ENCODE measurements around the gene RAMACL.
A peak's percentile ranks its signal among the peaks of the same experiment; 100 is the strongest.

Gene RAMACL

DNA sequence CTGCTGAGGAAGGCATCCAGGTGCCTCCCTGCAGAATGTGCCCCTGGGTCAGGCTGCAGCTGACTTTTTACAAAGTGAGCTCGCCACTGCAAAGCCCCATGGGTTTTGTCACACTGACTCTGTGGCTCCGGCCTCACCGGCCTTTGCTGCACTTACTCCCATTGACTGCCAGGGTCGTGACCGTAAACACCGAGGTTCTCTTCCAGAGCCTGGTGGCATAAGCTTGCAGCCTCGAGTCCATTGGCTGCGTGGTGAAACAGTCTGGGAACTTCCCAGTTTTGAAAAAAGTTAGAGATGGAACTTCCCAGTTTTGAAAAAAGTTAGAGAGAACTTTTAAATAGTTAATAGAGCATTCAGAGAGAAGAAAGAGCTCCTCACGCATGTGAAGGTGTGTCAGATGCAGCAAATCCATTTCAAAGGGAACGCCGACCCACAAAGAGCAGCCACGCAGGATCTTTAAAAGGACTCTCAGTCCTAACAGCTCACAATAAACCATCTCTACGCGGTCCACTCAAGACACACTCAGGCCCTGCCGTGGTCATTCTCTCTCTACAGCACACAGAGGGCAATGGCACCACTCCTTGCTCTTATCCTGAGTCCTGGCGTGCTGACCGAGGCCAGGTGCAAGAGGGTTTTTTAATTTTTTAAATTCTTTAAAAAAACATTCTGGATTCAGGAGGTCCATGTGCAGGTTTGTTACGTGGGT, 12.8 kb downstream of the RAMACL start:
- DNase-seq (ENCODE audit: low spot score): no peak

DNA sequence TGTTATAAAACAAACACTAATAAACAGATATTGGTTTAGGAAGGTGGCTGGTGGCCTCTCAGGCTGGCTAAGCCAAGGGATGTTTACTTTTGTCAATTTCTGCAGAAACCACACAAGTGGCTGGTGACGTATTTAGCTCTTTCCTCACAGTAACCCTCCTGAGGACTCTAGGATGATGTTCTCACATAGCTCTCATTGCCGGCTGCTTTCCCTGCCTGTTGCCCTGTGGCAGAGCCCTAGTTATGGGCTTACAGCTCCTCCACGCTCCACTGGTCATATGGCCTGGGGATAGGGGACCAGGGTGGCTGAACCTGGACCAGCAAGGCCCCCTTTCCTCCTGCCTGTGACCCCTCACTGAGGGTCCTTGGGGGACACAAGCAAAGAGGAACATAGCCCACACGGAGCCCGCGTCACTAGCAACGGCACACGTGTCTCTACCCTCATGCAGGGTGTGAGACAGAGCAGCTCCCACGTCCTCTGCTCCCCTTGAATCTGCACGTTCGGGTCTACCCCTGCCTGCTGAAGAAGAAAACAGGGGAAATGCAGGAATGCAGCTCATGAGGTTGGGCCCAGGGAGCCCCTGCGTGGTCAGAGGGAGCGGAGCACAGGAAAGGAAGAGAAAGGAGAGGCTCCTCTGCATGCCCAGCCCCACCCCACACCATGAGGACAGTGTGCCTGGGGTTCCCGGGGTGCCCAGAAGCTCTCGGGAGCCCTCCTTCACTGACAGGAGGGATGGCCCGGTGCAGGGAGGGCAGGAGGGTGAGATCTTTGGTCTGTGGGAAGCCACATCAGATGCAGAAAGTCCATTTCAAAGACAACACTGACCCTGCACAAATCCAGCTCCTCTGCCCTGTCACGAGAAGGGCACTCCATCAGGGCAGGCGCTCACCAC, 13.9 kb downstream of the RAMACL start:
- no peak for DNase-seq (ENCODE audit: low spot score)

DNA sequence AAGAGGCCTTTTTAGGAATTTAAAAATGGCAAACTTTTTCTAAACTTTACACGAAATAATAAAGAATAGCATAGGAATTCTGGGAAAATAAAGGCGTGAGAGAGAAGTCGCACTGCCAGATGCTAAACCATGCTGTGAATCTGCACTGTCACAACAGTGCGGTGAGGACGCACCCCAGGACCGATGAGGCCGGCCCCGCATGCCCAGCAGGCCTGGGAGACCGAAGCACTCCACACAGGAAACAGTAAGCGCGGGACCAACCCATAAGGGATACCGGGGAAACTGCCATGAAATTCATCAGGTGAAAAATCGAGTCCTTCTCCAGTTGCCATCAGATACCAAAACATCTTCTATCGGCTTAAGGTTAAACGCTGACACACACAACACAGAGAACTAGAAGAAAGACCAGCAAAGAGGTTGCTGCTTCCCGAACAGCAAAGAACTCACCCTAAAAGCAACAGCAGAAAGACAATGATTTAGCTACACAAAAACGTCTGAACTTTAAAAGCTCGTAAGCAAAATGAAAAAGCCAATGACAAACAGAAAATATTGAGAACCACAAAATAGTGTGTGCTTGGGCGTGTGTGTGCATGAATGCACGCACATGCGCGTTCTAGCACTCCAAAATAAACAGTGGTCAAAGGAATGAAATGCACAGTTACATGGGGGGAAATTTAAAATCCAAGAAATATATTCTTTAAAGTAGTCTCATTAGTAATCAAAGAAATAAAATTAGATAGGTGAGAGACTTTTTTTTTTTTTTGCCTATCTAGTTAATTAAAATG, 15.4 kb downstream of the RAMACL start:
- no peak for DNase-seq (ENCODE audit: low spot score)

DNA sequence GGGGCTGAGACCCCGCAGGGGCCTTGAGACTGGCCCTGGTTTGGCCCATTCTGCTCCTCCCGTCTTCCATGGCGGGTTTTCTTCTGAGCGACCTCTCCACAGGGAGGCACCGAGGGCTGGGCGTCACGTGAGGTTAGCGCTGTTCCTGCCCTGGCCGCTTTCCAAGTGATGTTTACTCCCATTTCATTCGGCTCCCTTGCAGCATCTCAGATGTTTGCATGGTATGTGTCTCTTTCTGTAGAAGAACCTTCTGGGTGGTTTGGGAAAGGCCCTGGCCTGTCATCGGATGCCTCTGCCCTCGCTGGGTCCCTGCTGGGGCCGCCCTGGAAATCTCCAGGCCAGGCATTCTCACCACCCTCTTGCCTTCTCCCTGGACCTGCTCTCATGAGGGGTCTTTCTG, 17.3 kb downstream of the RAMACL start:
- no peak for DNase-seq (ENCODE audit: low spot score)

GRCh38 chr6:166567813-166568212, 18.7 kb downstream of the RAMACL start:
- no peak for DNase-seq (ENCODE audit: low spot score)

- peak; percentile 19 for DNase-seq (ENCODE audit: low spot score)
Measured at GRCh38 chr6:166567107-166567506, 19.4 kb downstream of the RAMACL start.

DNA sequence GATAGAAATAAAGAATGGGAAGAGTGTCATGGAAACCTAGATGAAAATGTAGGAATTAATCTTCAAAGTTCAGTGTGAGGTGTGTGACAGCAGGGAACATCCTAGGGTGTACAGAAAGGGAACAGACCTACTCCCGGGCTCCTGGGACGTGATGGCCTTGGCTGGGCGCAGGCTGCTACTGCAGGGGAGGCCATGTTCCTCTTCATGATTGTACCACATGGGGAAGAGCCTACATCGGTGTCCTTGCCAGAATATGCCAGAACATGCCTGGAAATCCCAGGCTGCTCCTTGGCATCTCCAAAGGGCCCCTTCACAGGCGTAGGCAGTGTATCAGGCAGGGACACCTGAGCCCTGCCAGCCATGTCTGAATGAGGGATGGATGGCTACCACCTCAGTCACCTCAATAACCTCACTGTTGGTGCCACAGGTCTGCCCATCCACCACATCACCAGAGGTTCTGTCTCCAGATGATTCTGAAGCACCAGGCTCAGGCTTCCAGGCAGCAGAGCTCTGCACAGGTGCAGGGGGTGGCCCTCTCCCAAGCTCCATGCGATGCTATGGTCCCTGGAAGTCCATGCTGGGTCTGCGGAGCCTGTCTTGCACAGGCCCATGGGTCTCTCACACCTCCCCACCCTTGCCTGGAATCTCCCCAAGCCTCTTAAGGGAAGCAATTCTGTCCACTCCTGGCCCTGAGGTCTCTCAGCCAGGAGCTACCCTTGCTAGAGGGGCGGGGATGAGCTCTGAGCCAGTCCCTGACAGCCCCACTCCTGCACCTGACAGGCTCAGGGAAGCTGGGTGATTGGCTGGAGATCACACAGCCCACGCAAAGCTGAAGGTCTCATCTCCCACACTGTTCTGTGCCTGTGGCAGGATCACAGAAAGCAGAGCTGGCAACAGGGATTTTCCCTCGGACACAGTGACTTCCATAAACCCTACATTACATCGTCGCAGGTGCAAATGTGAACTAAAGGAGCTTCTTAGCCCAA, 20.2 kb downstream of the RAMACL start:
- DNase-seq (ENCODE audit: low spot score): no peak

DNA sequence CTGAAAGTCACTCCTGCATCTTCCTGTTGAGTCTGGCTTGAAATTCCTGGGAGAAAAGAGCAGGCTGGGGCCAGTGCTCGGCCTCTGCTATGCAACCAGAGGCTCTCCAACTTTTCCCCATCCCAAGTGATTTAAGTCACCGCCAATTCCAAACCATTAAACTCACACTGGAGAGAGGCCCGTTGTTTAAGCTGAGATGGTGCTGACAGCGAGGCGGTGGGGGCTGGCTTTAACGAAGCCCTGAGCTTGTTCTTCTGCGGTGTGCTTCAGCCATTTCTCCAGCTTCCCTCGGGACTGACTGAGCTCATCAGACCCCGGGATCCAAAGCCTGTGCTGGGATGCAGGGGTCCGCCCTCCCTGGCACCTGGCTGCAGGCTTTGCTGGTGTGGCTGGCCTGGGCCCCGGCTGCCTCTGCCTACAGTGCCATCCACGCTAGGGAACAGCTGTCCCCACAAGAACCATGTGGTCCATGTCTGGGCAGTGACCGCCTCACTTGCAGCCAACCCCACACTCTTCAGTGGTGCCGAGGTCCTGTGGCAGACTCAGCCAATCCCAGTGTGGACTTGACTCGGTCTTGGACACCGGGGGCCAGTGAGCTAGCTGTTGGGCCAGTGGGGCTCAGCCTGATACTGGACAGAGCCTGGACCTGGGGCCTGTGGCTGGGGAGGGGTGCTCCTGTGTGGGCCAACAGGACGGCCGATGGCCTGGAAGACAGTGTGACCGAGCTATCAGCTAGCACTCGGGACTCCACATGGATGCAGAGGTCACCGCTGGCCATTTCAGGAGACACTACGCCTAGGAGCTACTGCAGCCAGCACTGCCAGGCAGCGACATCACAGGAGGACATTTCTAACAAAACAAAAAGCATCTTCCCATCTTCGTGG, 21.2 kb downstream of the RAMACL start:
- DNase-seq (ENCODE audit: low spot score): no peak

DNA sequence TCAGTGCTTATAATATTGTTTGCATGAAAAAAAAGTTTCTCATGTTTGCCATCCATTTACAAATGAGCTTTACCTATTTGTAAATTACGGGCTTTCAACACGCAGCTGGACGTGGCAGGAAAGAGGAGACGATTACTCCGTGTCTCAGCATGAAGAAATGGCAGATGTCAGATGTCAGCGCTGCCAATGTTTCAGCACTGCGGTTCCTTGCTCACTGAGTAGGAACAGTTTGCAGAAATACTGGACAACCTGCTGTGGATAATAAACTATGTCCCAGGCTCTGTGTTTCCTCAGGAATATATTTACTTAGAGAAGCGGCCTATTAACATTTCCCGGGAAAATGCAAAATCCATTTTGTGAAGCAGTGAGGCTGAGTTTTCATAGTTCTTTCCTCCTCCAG, 22.7 kb downstream of the RAMACL start:
- no peak for DNase-seq (ENCODE audit: low spot score)

DNA sequence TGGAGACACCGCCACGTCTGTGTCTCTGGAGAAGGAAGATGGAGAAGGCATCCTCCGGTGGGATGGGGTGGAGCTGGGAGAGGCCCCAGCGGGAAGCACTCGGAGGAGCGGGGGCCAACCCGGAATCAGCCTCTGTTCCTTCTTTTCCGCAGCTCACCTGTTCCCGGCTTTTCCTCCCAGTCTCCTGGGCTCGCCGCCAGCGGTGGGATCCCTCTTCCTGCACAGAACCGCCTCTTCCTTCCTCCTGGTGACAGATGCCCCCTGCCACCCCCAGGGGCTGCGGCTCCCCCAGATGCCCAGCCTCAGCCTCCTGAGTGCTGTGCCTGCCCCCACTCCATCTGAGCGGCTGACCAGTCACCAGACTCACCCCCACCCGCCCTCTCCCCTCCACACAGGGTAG, 23.3 kb downstream of the RAMACL start:
- DNase-seq (ENCODE audit: low spot score): no peak

GRCh38 chr6:166562726-166563125, 23.8 kb downstream of the RAMACL start:
- DNase-seq (ENCODE audit: low spot score): no peak

DNA sequence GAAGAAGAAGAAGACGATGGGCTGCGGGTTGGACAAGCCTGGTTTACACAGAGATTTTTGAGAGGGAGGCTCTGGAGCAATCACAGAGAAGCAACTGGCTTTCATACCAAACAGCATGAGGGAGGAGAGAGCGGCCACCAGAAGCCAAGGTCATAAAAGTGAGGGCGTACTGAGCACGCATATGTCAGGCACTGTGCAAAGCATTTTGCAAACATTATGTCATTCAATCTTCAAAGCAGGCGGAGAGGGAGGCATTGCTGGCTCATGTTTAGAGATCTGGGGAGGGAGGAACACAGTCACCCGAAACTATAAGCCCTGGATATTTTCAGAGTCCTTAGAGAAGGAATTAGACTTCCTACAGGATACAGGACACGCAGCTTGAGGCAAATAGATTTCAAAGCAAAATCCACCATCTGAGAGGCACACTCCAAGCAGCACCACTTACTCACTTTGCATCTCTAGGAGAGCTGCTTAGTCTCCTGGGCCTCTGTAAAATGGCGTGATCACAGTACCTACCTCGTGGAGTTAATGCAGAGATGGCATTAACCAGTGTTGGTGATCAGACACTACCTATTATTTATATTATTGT, 24.6 kb downstream of the RAMACL start:
- no peak for DNase-seq (ENCODE audit: low spot score)

DNA sequence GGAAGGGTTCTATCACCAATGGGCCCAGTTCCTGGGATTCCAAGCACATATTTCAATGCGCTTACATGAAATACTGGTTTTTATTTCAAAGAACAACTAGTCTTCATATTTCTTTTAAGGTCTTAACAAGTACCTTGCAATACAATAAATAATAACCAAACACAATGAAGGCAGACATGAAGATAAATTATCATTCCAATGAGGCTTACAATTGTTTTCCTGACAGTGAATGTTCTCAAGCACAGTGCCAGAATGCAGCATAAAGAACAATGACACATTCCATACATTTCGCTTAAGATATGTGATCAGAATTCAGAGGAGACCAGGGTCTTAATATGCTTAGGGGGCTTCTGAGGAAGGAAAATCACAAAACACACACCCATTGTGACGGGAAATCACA, 26.3 kb downstream of the RAMACL start:
- DNase-seq (ENCODE audit: low spot score): no peak

GRCh38 chr6:166559662-166560061, 26.8 kb downstream of the RAMACL start:
- no peak for DNase-seq (ENCODE audit: low spot score)

DNA sequence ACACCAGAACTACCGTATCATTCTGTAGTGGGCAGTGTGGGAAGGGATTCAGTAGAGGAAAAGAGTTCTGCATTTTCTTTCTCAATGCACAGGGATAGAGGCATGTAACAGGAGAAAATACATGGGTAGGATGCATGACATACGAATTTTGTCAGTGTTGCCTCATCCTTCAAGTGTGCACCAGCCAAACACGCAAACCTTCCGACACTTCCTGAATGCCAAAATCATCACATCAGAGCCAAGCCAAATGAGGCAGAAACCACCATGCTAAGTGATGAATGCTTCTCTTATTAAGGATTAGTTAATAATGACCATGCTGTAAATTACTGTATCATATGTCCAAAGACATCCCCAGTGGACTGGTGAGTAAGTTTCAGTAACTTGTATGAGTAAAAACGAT, 27.3 kb downstream of the RAMACL start:
- DNase-seq (ENCODE audit: low spot score): no peak

- DNase-seq (ENCODE audit: low spot score): no peak
Measured at GRCh38 chr6:166558156-166559005, 28.1 kb downstream of the RAMACL start.

GRCh38 chr6:166556863-166557322, 29.6 kb downstream of the RAMACL start:
- DNase-seq (ENCODE audit: low spot score): peak; percentile 46

DNA sequence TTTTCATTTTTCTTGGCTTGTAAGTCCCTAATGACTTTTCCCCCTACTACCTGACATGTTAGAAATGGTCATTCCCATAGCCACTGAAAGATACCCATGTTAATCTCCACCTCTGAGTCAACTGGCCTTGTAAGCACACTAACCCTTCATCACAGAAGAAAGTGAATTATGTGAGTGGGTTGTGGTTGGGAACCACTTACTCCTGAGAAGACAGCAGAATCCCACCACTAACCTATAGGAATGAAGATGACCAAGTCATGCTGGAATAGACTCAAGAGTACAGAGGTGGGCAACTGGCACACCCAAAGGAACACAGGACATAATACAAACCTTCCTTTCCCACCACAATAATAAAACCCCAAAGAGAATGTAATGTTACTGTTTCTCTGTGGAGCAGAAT, 30.1 kb downstream of the RAMACL start:
- no peak for DNase-seq (ENCODE audit: low spot score)

DNA sequence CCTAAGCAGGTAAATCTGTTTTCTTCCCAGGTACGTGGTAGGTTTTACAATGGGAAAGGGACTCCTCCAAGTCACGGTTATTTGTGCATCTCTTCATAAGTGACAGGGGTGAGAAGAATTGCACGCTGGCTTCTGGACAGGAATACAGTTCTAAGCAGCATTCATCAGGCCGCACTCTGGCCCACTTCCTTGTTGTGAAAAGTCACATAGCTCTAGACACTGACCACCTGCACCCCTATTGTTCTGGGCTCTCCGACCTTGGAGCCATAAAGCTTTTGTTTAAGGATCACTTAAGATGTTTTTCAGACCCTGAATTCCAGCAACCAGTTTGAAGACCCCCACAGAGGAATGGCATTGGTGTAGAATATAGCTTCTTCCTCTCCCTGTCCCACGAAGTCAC, 31.4 kb downstream of the RAMACL start:
- DNase-seq (ENCODE audit: low spot score): no peak
